Endothelial cell of umbilical vein (primary cell): ENCODE measurements around the gene PRPF40B. TPM values are rescaled to one million over a fixed set of nuclear protein-coding genes. Genes with fewer than 3 reads are reported as not detected.

Experiments used
- BruUV-seq: library from RNA; stranded (reverse); fragments of 400-500 nt; replicated peaks from 2 replicates; lab custom pipeline; 2021; lab: Mats Ljungman, UMichigan
- CTCF ChIA-PET: fragments of 300-600, 350-600 bp; sonication (Branson Sonifier 250); formaldehyde crosslinking; loops from one replicate; lab custom pipeline; 2021; ENCODE audit warnings: antibody characterized with exemption, inconsistent platforms; lab: Charles Lee
- POLR2A ChIA-PET: fragments of 300-600, 350-600 bp; sonication (Branson Sonifier 250); formaldehyde crosslinking; loops from one replicate; lab custom pipeline; 2021; ENCODE audit warnings: antibody characterized with exemption, inconsistent platforms; lab: Charles Lee
- DNase-seq: peaks from one replicate; pipeline ENCODE4 v3.0.0-alpha.2; 2011; ENCODE audit warnings: low read depth, low spot score
- FAIRE-seq: peaks from 2 replicates; lab custom pipeline; 2011; peaks lifted over from hg19 to GRCh38; lab: Jason Lieb, UNC
- H2AFZ ChIP-seq: 2 replicates; pipeline ENCODE4 v1.6.0; 2012; ENCODE audit warnings: low read depth, low read length, control low read depth, inconsistent platforms
- H3K27ac ChIP-seq: 2 replicates; pipeline ENCODE4 v1.5.1; 2011; ENCODE audit warnings: low read depth, mild to moderate bottlenecking, control low read depth, low read length, moderate library complexity; ENCODE audit not compliant: insufficient read depth
- H3K27me3 ChIP-seq, 2 experiments: 2 replicates each; pipeline versions ENCODE4 v1.6.0 to v1.6.1; 2011; ENCODE audit warnings: low read length in 2 of 2, mixed read lengths in 1 of 2; ENCODE audit not compliant: control insufficient read depth in 2 of 2, insufficient read depth in 2 of 2
- H3K36me3 ChIP-seq, 2 experiments: 2 replicates in 1 of 2; 3 replicates in 1 of 2; pipeline ENCODE4 v1.5.1; 2011; ENCODE audit warnings: low read length in 2 of 2, mild to moderate bottlenecking in 1 of 2, moderate library complexity in 1 of 2; ENCODE audit not compliant: control insufficient read depth in 2 of 2, insufficient read depth in 2 of 2; ENCODE audit errors: extremely low read depth in 1 of 2
- H3K4me1 ChIP-seq: 3 replicates; pipeline ENCODE4 v1.5.1; 2011; ENCODE audit warnings: mild to moderate bottlenecking, low read length; ENCODE audit not compliant: control insufficient read depth, insufficient read depth; ENCODE audit errors: extremely low read depth
- H3K4me2 ChIP-seq: 2 replicates; pipeline ENCODE4 v1.6.1; 2011; ENCODE audit warnings: low read length, control low read depth, mixed read lengths; ENCODE audit not compliant: insufficient read depth
- H3K4me3 ChIP-seq, 3 experiments: fragments of 200-600 bp in 1 of 3; sonication (generic), shearing (Covaris generic) in 1 of 3; replicated peaks in 1 of 3; 2 replicates each; pipeline ENCODE4 v1.5.1; 2011 to 2016; ENCODE audit warnings: control low read depth in 3 of 3, low read length in 3 of 3, mild to moderate bottlenecking in 2 of 3, inconsistent platforms in 1 of 3, low read depth in 1 of 3, moderate library complexity in 1 of 3; ENCODE audit not compliant: insufficient read depth in 1 of 3
- H3K79me2 ChIP-seq: 2 replicates; pipeline ENCODE4 v1.6.0; 2012; ENCODE audit warnings: low read length, inconsistent platforms; ENCODE audit not compliant: control insufficient read depth, insufficient read depth
- H3K9ac ChIP-seq: replicated peaks from 2 replicates; pipeline ENCODE3; 2011; ENCODE audit warnings: low read length, control low read depth; ENCODE audit not compliant: insufficient read depth; ENCODE audit errors: extremely low read depth
- H3K9me1 ChIP-seq: replicated peaks from 3 replicates; pipeline ENCODE4 v1.6.0; 2011; ENCODE audit warnings: mild to moderate bottlenecking, low read length; ENCODE audit not compliant: control insufficient read depth, insufficient read depth; ENCODE audit errors: extremely low read depth
- H3K9me3 ChIP-seq: replicated peaks from 2 replicates; pipeline ENCODE4 v1.5.1; 2012; ENCODE audit warnings: low read length, inconsistent platforms; ENCODE audit not compliant: control insufficient read depth, insufficient read depth
- H4K20me1 ChIP-seq: replicated peaks from 2 replicates; pipeline ENCODE3; 2011; ENCODE audit warnings: mild to moderate bottlenecking, low read length; ENCODE audit not compliant: control insufficient read depth, insufficient read depth; ENCODE audit errors: extremely low read depth
- EZH2 ChIP-seq: IDR thresholded peaks from 2 replicates; pipeline ENCODE4 v1.6.1; 2012; ENCODE audit warnings: borderline replicate concordance, low read depth, mild to moderate bottlenecking, moderate library complexity, low read length, inconsistent platforms; ENCODE audit not compliant: severe bottlenecking
- FOS ChIP-seq: IDR thresholded peaks from 2 replicates; pipeline ENCODE4 v1.6.1; 2011; ENCODE audit warnings: mild to moderate bottlenecking, low read length, moderate library complexity, borderline replicate concordance; ENCODE audit not compliant: insufficient read depth
- JUN ChIP-seq: IDR thresholded peaks from 2 replicates; pipeline ENCODE4 v1.6.1; 2011; ENCODE audit warnings: borderline replicate concordance, low read depth; ENCODE audit not compliant: insufficient read length, insufficient read depth
- MYC ChIP-seq: IDR thresholded peaks from one replicate; pipeline ENCODE4 v1.6.1; 2011; ENCODE audit warnings: mild to moderate bottlenecking, low read depth, low read length
- POLR2A ChIP-seq: IDR thresholded peaks from 2 replicates; pipeline ENCODE4 v1.6.1; 2012; ENCODE audit warnings: low read depth, mild to moderate bottlenecking, control low read depth, low read length
- POLR2AphosphoS5 ChIP-seq: IDR thresholded peaks from 2 replicates; pipeline ENCODE4 v1.6.1; 2012; ENCODE audit warnings: low read depth, mild to moderate bottlenecking, control low read depth, low read length, moderate library complexity; ENCODE audit not compliant: insufficient read depth
- dilution Hi-C: fragments of 300-500 bp; cut with MboI; formaldehyde crosslinking; loops from one replicate; pipeline ENCODE4 v1.15.0; 2019; ENCODE audit warnings: low sequenced_read_pairs; ENCODE audit not compliant: extremely low pct_ligation_motif_present
- intact Hi-C: fragments of 100-400 bp; cut with micrococcal nuclease; formaldehyde crosslinking; loops from one replicate; pipeline ENCODE4 v1.10.0; 2022
- polyA plus RNA-seq, 4 experiments: library from polyadenylated mRNA; depleted of rRNA in 3 of 4; stranded (reverse) in 3 of 4; unstranded in 1 of 4; fragments of >200 nt; gene quantifications; 2 replicates each; pipeline versions ENCODE4 v1.2.1 to v1.2.3, GENCODE V29; 2011 to 2012; ENCODE audit warnings: missing spikeins in 1 of 4
- total RNA-seq: library from RNA; stranded (reverse); gene quantifications from 2 replicates; pipeline ENCODE4 v1.2.3, GENCODE V29; 2021
- TF ChIP-seq, protein P1 (sequence below): IDR thresholded peaks from 2 replicates; pipeline ENCODE4 v1.6.1; 2011; ENCODE audit not compliant: insufficient read depth, insufficient read length
- TF ChIP-seq, protein P2 (sequence below), 2 donors: IDR thresholded peaks; 1 replicate in 1 of 2; 2 replicates in 1 of 2; pipeline ENCODE4 v1.5.1; 2011; ENCODE audit warnings: low read length in 2 of 2, mild to moderate bottlenecking in 2 of 2, moderate library complexity in 2 of 2, control low read depth in 1 of 2, inconsistent platforms in 1 of 2, low read depth in 1 of 2; ENCODE audit not compliant: insufficient read depth in 1 of 2; ENCODE audit errors: extremely low read depth in 1 of 2

PRPF40B gene
- total and polyA plus RNA-seq, 2 donors (not counting 3 experiments of a cell fraction or from before 2014, with no cell fraction given) = 5.4 to 9.9 TPM

DNA sequence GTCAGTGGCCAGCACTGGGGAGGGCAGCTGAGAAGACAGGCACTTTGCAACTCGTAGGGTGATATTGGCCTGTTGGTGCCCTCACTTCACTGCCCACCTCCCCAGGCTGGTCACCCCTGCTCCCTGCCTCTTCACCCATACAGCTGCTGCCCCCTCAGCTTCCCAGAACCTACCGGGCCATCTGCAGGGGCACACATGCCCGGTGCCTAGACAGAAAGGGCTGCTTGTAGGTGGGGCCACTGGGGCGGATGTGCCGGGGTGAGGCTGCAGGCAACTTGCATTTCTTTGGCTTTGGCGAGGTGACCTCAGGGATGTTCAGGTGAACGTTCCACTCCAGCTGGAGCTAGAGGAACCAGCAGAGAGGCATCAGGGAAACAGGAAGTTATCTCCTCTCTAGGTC lies 35.1 kb upstream of the PRPF40B start:
- CTCF ChIA-PET = interaction anchor here (0.7 to 1.6 kb wide), 4 partner anchors 8 to 241 kb away, joined by 3 to 7 read pairs (median 4); no protein-coding TSS in a partner anchor
- intact Hi-C loops = no loop called here
- no peak for FAIRE-seq

More for the DNA sequence above, 35.1 kb upstream of the PRPF40B start:
- Histone ChIP-seq H3K79me2 (no peaks in the 10 kb centered on the region), H3K9me3 (no peaks in the 10 kb centered on the region), H3K4me3 (no peak overlapping the region), H2AFZ (no peak overlapping the region), H3K36me3 (no peaks in the 10 kb centered on the region), H3K4me1 (no peaks in the 10 kb centered on the region), H3K27me3 (no peaks in the 10 kb centered on the region), H3K9ac (no peak overlapping the region), H3K9me1 (no peaks in the 10 kb centered on the region), H4K20me1 (no peaks in the 10 kb centered on the region), H3K27ac (no peak overlapping the region), H3K4me2 (no peak overlapping the region)
- DNase-seq = no peak
- TF ChIP-seq FOS (no peak), POLR2A (no peak), MYC (no peak), JUN (no peak), EZH2 (no peak), POLR2AphosphoS5 (no peak)
- TF ChIP-seq, protein P1, sequence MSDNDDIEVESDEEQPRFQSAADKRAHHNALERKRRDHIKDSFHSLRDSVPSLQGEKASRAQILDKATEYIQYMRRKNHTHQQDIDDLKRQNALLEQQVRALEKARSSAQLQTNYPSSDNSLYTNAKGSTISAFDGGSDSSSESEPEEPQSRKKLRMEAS = no peak
- TF ChIP-seq, protein P2, sequence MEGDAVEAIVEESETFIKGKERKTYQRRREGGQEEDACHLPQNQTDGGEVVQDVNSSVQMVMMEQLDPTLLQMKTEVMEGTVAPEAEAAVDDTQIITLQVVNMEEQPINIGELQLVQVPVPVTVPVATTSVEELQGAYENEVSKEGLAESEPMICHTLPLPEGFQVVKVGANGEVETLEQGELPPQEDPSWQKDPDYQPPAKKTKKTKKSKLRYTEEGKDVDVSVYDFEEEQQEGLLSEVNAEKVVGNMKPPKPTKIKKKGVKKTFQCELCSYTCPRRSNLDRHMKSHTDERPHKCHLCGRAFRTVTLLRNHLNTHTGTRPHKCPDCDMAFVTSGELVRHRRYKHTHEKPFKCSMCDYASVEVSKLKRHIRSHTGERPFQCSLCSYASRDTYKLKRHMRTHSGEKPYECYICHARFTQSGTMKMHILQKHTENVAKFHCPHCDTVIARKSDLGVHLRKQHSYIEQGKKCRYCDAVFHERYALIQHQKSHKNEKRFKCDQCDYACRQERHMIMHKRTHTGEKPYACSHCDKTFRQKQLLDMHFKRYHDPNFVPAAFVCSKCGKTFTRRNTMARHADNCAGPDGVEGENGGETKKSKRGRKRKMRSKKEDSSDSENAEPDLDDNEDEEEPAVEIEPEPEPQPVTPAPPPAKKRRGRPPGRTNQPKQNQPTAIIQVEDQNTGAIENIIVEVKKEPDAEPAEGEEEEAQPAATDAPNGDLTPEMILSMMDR (IDR thresholded peaks at IDR 0.05; ENCODE audit: extremely low read depth in 1 of 2, insufficient read depth in 1 of 2, low read depth in 1 of 2, low read length in 2 of 2) = no peak
- BruUV-seq = no TSS peak
- POLR2A ChIA-PET = no interaction called here
- dilution Hi-C loops = no loop called here
